ENCODE results near the gene FOLR1.
"Not testable (repeated sequence)": the region's sequence is repeated elsewhere in the genome, so short reads cannot be mapped to it uniquely, and the experiment has no call there.

FOLR1 gene

GRCh38 chr11:72188267-72188666 lies 3.7 kb upstream of the FOLR1 start:
- DNase-seq: no peak

GRCh38 chr11:72189455-72190250 lies 2.3 kb upstream of the FOLR1 start:
- DNase-seq: no peak

- DNase-seq: no peak
Observed at GRCh38 chr11:72190631-72191071, 1.3 kb upstream of the FOLR1 start.

GRCh38 chr11:72195518-72196270 lies 3.8 kb downstream of the FOLR1 start:
- DNase-seq: no peak

- DNase-seq: not testable (repeated sequence)
Observed at GRCh38 chr11:72201445-72201844, 9.5 kb downstream of the FOLR1 start.

GRCh38 chr11:72202571-72202970 lies 10.6 kb downstream of the FOLR1 start:
- DNase-seq: no peak

- DNase-seq: no peak
Observed at GRCh38 chr11:72203163-72203562, 11.2 kb downstream of the FOLR1 start.

GRCh38 chr11:72204886-72205285 lies 12.9 kb downstream of the FOLR1 start:
- DNase-seq: no peak

- not testable (repeated sequence) for DNase-seq
Observed at GRCh38 chr11:72206794-72207193, 14.9 kb downstream of the FOLR1 start.

GRCh38 chr11:72208281-72208680 lies 16.3 kb downstream of the FOLR1 start:
- DNase-seq: no peak

- no peak for DNase-seq
Observed at GRCh38 chr11:72209101-72209500, 17.2 kb downstream of the FOLR1 start.

GRCh38 chr11:72216638-72217037 lies 24.7 kb downstream of the FOLR1 start, which contains the start of gene FOLR2:
FOLR2 (plus strand) TSS chr11:72216794; CDS start chr11:72218585, 1,791 bp downstream.
- no peak for DNase-seq

- no peak for DNase-seq
Observed at GRCh38 chr11:72217841-72218240, 25.9 kb downstream of the FOLR1 start.

- no peak for DNase-seq
Observed at GRCh38 chr11:72218251-72218745, 26.4 kb downstream of the FOLR1 start.

- DNase-seq: no peak
Observed at GRCh38 chr11:72220696-72221363, 28.9 kb downstream of the FOLR1 start.

- no peak for DNase-seq
Observed at GRCh38 chr11:72221386-72222075, 29.6 kb downstream of the FOLR1 start.

- DNase-seq: peak; percentile 77
Observed at GRCh38 chr11:72222106-72222891, 30.4 kb downstream of the FOLR1 start.

GRCh38 chr11:72222907-72223614 lies 31.1 kb downstream of the FOLR1 start:
- DNase-seq: peak; percentile 95

GRCh38 chr11:72223615-72224563 lies 31.9 kb downstream of the FOLR1 start:
- DNase-seq: peak; percentile 59
